Ovary (tissue), 9 donors: ENCODE results near the gene CYB561. TPM values are rescaled to one million over a fixed set of nuclear protein-coding genes. Genes with fewer than 3 reads are reported as not detected.
A peak's percentile ranks its signal among the peaks of the same experiment; 100 is the strongest.

Source experiments
- DNase-seq, 5 donors: peaks; one replicate each; pipeline ENCODE4 v3.0.0-alpha.2; 2019 to 2020
- H3K27ac ChIP-seq, 2 donors: fragments of 200-600 bp; one replicate each; pipeline versions ENCODE4 v1.5.1 to v1.8.0; 2019 to 2022
- H3K27me3 ChIP-seq: fragments of 200-600 bp; one replicate; pipeline ENCODE4 v1.8.0; 2022
- H3K36me3 ChIP-seq: fragments of 200-600 bp; sonication (generic); one replicate; pipeline ENCODE4 v1.5.1; 2019
- H3K4me1 ChIP-seq: one replicate; pipeline ENCODE4 v1.8.1; 2013; ENCODE audit warnings: mild to moderate bottlenecking, moderate library complexity; ENCODE audit not compliant: insufficient read depth
- H3K4me3 ChIP-seq: fragments of 200-600 bp; sonication (generic); one replicate; pipeline ENCODE4 v1.5.1; 2017
- H3K9me3 ChIP-seq, 2 donors: fragments of 200-600 bp in 1 of 2; sonication (generic) in 1 of 2; one replicate each; pipeline versions ENCODE4 v1.5.1 to v1.8.1; 2013 to 2019; ENCODE audit warnings: mild to moderate bottlenecking in 1 of 2, moderate library complexity in 1 of 2
- CTCF ChIP-seq, 3 donors: fragments of 450-650 bp in 2 of 3; fragments of 200-600 bp in 1 of 3; IDR thresholded peaks; one replicate each; pipeline versions ENCODE4 v1.5.1 to v1.8.0; 2016 to 2022; ENCODE audit warnings: antibody characterized with exemption in 3 of 3, mild to moderate bottlenecking in 1 of 3
- EP300 ChIP-seq: sonication (generic); formaldehyde crosslinking; IDR thresholded peaks from one replicate; pipeline ENCODE4 v1.6.1; 2017; ENCODE audit warnings: antibody characterized with exemption
- POLR2A ChIP-seq: fragments of 450-650 bp; IDR thresholded peaks from one replicate; pipeline ENCODE4 v1.6.1; 2017; ENCODE audit warnings: antibody characterized with exemption, mild to moderate bottlenecking, moderate library complexity
- WGBS, 3 donors: extraction: QIAGEN DNeasy Blood & Tissue Kit in 1 of 3; methylation state at CpG; one replicate each; pipeline versions ENCODE4 v1.1.5 to v1.1.7; 2013 to 2017; 5-methylcytosine and 5-hydroxymethylcytosine counted together
- intact Hi-C, 4 donors: fragments of 100-400 bp; cut with DNase I; formaldehyde crosslinking; loops; one replicate each; pipeline versions ENCODE4 v1.11.0 to v1.15.1; 2022 to 2023
- polyA plus RNA-seq, 2 donors: library from polyadenylated mRNA; stranded (reverse); fragments of 200-250 nt in 1 of 2; fragments of 350-450 nt in 1 of 2; fragmentation: Illumina TruSeq in 1 of 2; extraction: RNeasy Lipid Tissue Mini Kit (QIAGEN cat#74804) in 1 of 2; gene quantifications; one replicate each; pipeline ENCODE4 v1.2.3, GENCODE V29; 2013 to 2014
- total RNA-seq, 7 donors: library from RNA; depleted of rRNA in 2 of 7; stranded (reverse); fragments of >200 nt in 2 of 7; fragmentation: NEBNext Ultra II Directional in 3 of 7; extraction: Animal tissue kit (Norgen Biotek cat#: 25700) in 3 of 7; gene quantifications; one replicate each; pipeline versions ENCODE4 v1.1.0 to v1.2.4, GENCODE V29; 2016 to 2023
- donor health status: DM: no; HTN: no; CAD: no; lungs with moderate emphysema.
- donor health status: DM: no; HTN: no; CAD: no.
- donor health status: Bipolar disorder and iron deficiency.
- donor health status: DM: yes; HTN: yes; CAD: no.
- donor health status: DM: no; HTN: no; CAD: no.
- donor health status: DM: yes; HTN: yes; CAD: no.

The CYB561 gene
- total and polyA plus RNA-seq, 9 donors = 8.6 to 43.8 (median 15.3) TPM

GRCh38 chr17:63413128-63413527 lies 33.0 kb downstream of the CYB561 start:
- intact Hi-C loops = no loop called here

DNA sequence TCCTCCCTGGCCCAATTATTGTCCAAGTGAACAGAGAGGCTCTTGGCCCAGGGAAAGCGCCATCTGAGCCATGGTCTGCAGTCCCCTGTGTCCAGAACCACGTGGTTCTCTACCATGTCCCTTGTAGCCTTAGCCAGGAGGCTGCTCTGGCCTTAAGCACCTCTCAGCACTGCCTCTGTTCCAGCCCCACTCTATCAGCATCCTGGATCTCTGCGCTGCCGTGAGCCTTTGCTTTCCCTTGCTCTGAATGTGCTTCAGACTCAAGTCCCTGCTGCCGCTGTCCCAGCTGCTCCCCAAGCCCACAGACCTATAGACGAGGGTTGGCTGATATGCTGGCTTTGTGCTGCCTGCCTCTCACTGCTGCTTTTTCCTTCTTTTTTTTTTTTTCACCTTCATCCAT lies 33.9 kb downstream of the CYB561 start:
- no peak for TF ChIP-seq CTCF (IDR thresholded peaks at IDR 0.05)
- TF ChIP-seq POLR2A = no peak
- TF ChIP-seq EP300 = no peak
- DNase-seq = no peak
- H3K4me3 ChIP-seq = no peak overlapping the region
- H3K9me3 ChIP-seq = no peaks in the 10 kb centered on the region
- 61 to 74% (median 72%) methylated on average over 6 of the region's 6 CpGs for WGBS, 3 donors
- H3K27me3 ChIP-seq = no peaks in the 10 kb centered on the region
- H3K27ac ChIP-seq = no peak overlapping the region
- intact Hi-C loops = no loop called here
- no peaks in the 10 kb centered on the region for H3K36me3 ChIP-seq
- H3K4me1 ChIP-seq = no peaks in the 10 kb centered on the region

More at GRCh38 chr17:63413128-63413527, 33.0 kb downstream of the CYB561 start:
- DNase-seq = no peak
- no peaks in the 10 kb centered on the region for H3K36me3 ChIP-seq
- H3K4me1 ChIP-seq = no peaks in the 10 kb centered on the region
- 55 to 75% (median 57%) methylated on average over 3 of the region's 3 CpGs for WGBS, 3 donors
- H3K27ac ChIP-seq = no peak overlapping the region
- TF ChIP-seq POLR2A = no peak
- no peak for TF ChIP-seq EP300
- TF ChIP-seq CTCF (IDR thresholded peaks at IDR 0.05) = no peak
- H3K27me3 ChIP-seq = no peaks in the 10 kb centered on the region
- H3K4me3 ChIP-seq = no peak overlapping the region
- no peaks in the 10 kb centered on the region for H3K9me3 ChIP-seq

- 77 to 82% (median 79%) methylated on average over 7 of the region's 7 CpGs for WGBS, 3 donors
- TF ChIP-seq EP300 = no peak
- TF ChIP-seq POLR2A = no peak
- TF ChIP-seq CTCF (IDR thresholded peaks at IDR 0.05) = no peak
- intact Hi-C loops = loop anchor here in 2 of 4 donors (5.0 to 10.0 kb wide), 2 partner anchors 443 to 706 kb away; partner anchors contain the start of gene TANC2 (in 1 of the 2)
- no peak overlapping the region for H3K4me3 ChIP-seq
- no peak for DNase-seq
- no peak overlapping the region for H3K27ac ChIP-seq
- no peaks in the 10 kb centered on the region for H3K27me3 ChIP-seq
- peaks cover 3% of the 10 kb centered on the region for H3K4me1 ChIP-seq
- no peaks in the 10 kb centered on the region for H3K36me3 ChIP-seq
- no peaks in the 10 kb centered on the region for H3K9me3 ChIP-seq
Observed at GRCh38 chr17:63407741-63408330, 38.3 kb downstream of the CYB561 start.

DNA sequence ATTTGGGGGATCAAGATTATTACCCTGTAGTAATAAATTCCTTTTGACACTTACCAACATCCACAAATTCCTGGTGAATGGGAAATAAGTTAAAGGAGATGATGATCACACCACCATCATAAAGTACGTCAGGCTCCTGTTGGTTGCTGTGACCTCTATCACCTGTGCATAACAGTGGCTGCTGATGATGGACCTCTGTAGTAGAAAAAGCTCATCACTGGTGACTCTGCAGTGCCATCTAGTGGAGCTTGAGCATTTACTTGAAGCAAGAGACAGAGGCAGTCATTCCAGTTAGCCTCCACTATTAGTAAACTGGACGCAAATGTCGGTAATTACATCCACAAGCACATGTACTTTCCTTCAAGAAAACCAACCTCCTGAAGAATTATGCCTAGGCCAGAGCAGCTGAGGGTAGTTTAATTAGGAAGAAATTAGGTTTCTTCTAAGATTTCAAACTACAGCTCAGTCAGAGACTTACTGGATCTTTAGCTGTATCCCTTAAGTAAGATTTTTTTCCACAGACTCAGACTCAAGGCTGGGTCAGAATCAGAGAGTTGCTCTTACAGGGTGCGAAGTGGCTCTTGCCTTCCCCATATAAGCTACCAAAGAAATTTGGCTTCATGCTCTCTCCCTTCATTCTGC lies 39.3 kb downstream of the CYB561 start:
- Histone ChIP-seq H3K27ac (no peak overlapping the region), H3K36me3 (no peaks in the 10 kb centered on the region), H3K4me1 (peaks cover 4% of the 10 kb centered on the region), H3K9me3 (no peaks in the 10 kb centered on the region), H3K27me3 (no peaks in the 10 kb centered on the region), H3K4me3 (no peak overlapping the region)
- intact Hi-C loops = loop anchor here in 2 of 4 donors (5.0 to 10.0 kb wide), 2 partner anchors 442 to 705 kb away; partner anchors contain the start of gene TANC2 (in 1 of the 2)
- WGBS, 3 donors = 26 to 29% (median 28%) methylated on average over 4 of the region's 4 CpGs
- TF ChIP-seq POLR2A = no peak
- TF ChIP-seq CTCF (IDR thresholded peaks at IDR 0.05) = peak; percentile 66 to 84 (median 68)
- peak in 4 of 5 donors; percentile 49 to 79 (median 70) for DNase-seq
